Heart left ventricle (tissue), 13 donors: ENCODE data around the gene ATP5F1E.

Source experiments
- POLR2A ChIP-seq, 2 donors: fragments of 450-650 bp; IDR thresholded peaks; one replicate each; pipeline ENCODE4 v1.6.1; 2017; ENCODE audit warnings: antibody characterized with exemption in 2 of 2, mild to moderate bottlenecking in 2 of 2, moderate library complexity in 2 of 2
- TF ChIP-seq, protein P1 (sequence below), 12 donors: fragments of 200-600 bp; sonication (generic) in 4 of 12; IDR thresholded peaks; one replicate each; pipeline versions ENCODE4 v1.5.0 to v1.8.0; 2018 to 2022; ENCODE audit warnings: antibody characterized with exemption in 12 of 12, mild to moderate bottlenecking in 5 of 12
- donor health status: ischemic (EF 13 %, LVEDD 7.1; RV severe dilation, severe dysfunction).
- donor health status: DM: no; HTN: yes; CAD: no.
- donor health status: DM: no; HTN: no; CAD: no.
- donor health status: ischemic (EF 25% LVEDD 6.9; RV normal size, moderate dysfunction).
- donor health status: ischemic (EF 25% LVEDD 5.7; RV mildly dilated, moderate dysfunction).
- donor health status: ischemic (EF 35%, LVEDD 5.7; RV mildly dilated, moderate dysfunction).
- donor health status: nonischemic (EF 11% LVEDD 7.7; RV severe dilation, severe dysfunction).
- donor health status: DM: yes; HTN: yes; CAD: no.
- donor health status: PGD.
- donor health status: ischemic (EF 29% LVEDD 5.4; RV normal size, mild dysfunction).
- donor health status: nonischemic (EF 23%, LVEDD 6.1; RV moderate dilation, normal function).

DNA sequence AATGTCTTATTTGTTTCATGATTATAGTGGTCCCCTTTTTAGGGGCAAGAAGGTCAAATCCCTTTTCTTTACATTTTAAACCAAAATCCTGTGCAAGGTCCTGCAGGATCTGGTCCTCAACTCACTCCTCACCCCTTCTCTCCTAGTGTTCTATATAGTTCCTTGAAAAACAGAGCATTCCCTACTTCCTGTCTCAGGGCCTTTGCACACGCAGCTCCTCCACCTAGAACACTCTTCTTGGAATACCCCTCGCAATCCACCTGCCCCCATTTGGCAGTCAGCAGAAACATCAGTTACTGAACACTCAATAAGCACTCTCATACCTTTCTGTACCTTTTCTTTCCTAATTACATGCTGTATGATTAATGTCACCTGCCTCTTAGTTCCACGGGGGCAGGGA, 3.2 kb upstream of the ATP5F1E start:
- TF ChIP-seq, protein P1, sequence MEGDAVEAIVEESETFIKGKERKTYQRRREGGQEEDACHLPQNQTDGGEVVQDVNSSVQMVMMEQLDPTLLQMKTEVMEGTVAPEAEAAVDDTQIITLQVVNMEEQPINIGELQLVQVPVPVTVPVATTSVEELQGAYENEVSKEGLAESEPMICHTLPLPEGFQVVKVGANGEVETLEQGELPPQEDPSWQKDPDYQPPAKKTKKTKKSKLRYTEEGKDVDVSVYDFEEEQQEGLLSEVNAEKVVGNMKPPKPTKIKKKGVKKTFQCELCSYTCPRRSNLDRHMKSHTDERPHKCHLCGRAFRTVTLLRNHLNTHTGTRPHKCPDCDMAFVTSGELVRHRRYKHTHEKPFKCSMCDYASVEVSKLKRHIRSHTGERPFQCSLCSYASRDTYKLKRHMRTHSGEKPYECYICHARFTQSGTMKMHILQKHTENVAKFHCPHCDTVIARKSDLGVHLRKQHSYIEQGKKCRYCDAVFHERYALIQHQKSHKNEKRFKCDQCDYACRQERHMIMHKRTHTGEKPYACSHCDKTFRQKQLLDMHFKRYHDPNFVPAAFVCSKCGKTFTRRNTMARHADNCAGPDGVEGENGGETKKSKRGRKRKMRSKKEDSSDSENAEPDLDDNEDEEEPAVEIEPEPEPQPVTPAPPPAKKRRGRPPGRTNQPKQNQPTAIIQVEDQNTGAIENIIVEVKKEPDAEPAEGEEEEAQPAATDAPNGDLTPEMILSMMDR (IDR thresholded peaks at IDR 0.05), result no peak
- TF ChIP-seq POLR2A (IDR thresholded peaks at IDR 0.05), result no peak
